HepG2 (cell line): ENCODE data around the gene CIDEA. TPM values are rescaled to one million over a fixed set of nuclear protein-coding genes. Genes with fewer than 3 reads are reported as not detected.
A peak's percentile ranks its signal among the peaks of the same experiment; 100 is the strongest.

Experiments used
- FLYWCH1 ChIP-seq: sonication (generic); formaldehyde crosslinking; IDR thresholded peaks from 2 replicates; pipeline ENCODE4 v1.8.1; 2023; ENCODE audit warnings: mild to moderate bottlenecking, missing genetic modification reagents
- HOXA7 ChIP-seq: sonication (generic); formaldehyde crosslinking; IDR thresholded peaks from 2 replicates; pipeline ENCODE4 v1.8.1; 2022; ENCODE audit warnings: mild to moderate bottlenecking, missing genetic modification reagents, moderate library complexity
- KDM5A ChIP-seq: fragments of 200-600 bp; sonication (generic); IDR thresholded peaks from 2 replicates; pipeline ENCODE4 v1.7.0; 2018; ENCODE audit warnings: antibody characterized with exemption, mild to moderate bottlenecking, low read length, borderline replicate concordance
- MED8 ChIP-seq: sonication (generic); formaldehyde crosslinking; IDR thresholded peaks from 2 replicates; pipeline ENCODE4 v1.8.1; 2023; ENCODE audit warnings: mild to moderate bottlenecking, missing genetic modification reagents; ENCODE audit not compliant: insufficient replicate concordance
- MEF2D ChIP-seq: sonication (generic); formaldehyde crosslinking; IDR thresholded peaks from 2 replicates; pipeline ENCODE4 v1.5.1; 2020; ENCODE audit warnings: mild to moderate bottlenecking, missing genetic modification reagents
- NR2C2 ChIP-seq: sonication (generic); formaldehyde crosslinking; IDR thresholded peaks from 2 replicates; pipeline ENCODE4 v1.4.0; 2020; ENCODE audit warnings: missing genetic modification reagents, mild to moderate bottlenecking, moderate library complexity, borderline replicate concordance
- POLR2A ChIP-seq, 2 experiments: IDR thresholded peaks; 2 replicates each; pipeline ENCODE4 v1.6.1; 2011; ENCODE audit warnings: low read depth in 2 of 2, low read length in 2 of 2, mild to moderate bottlenecking in 1 of 2, moderate library complexity in 1 of 2; ENCODE audit not compliant: insufficient read depth in 1 of 2
- POLR2G ChIP-seq: fragments of 200-400 bp; formaldehyde crosslinking; IDR thresholded peaks from 2 replicates; pipeline ENCODE4 v1.6.1; 2018; ENCODE audit warnings: mild to moderate bottlenecking, low read depth, low read length, moderate library complexity
- SIN3A ChIP-seq: IDR thresholded peaks from 2 replicates; pipeline ENCODE4 v1.6.1; 2011; ENCODE audit warnings: low read depth, mild to moderate bottlenecking, control low read depth, low read length, borderline replicate concordance
- TCF12 ChIP-seq, 2 experiments: fragments of 450-650 bp in 1 of 2; sonication (generic) in 1 of 2; formaldehyde crosslinking in 1 of 2; IDR thresholded peaks; 2 replicates each; pipeline versions ENCODE4 v1.6.1 to v1.8.0; 2017 to 2022; ENCODE audit warnings: antibody characterized with exemption in 1 of 2, mild to moderate bottlenecking in 1 of 2, missing genetic modification reagents in 1 of 2, moderate library complexity in 1 of 2
- TCF7 ChIP-seq: sonication (generic); IDR thresholded peaks from 2 replicates; pipeline ENCODE4 v1.6.1; 2016; ENCODE audit warnings: antibody characterized with exemption, low read depth
- XRCC5 ChIP-seq: fragments of 200-400 bp; formaldehyde crosslinking; optimal IDR thresholded peaks from 2 replicates; pipeline ENCODE3; 2017; ENCODE audit warnings: mild to moderate bottlenecking, low read length
- ZNF557 ChIP-seq: sonication (generic); formaldehyde crosslinking; IDR thresholded peaks from 2 replicates; pipeline ENCODE4 v1.4.0; 2020; ENCODE audit warnings: missing genetic modification reagents
- ZNF747 ChIP-seq: sonication (generic); formaldehyde crosslinking; IDR thresholded peaks from 2 replicates; pipeline ENCODE4 v1.8.1; 2023; ENCODE audit warnings: missing genetic modification reagents, mild to moderate bottlenecking, borderline replicate concordance
- polyA plus RNA-seq, 8 experiments: library from polyadenylated mRNA; depleted of rRNA in 3 of 8; stranded (reverse) in 7 of 8; unstranded in 1 of 8; fragments of >200 nt; fragmentation: Illumina TruSeq in 4 of 8; extraction: Trizol in 4 of 8; gene quantifications; 2 replicates each; pipeline versions ENCODE4 v1.2.1 to v1.2.3, GENCODE V29; 2011 to 2016; ENCODE audit warnings: low read depth in 4 of 8, missing spikeins in 1 of 8, mixed read lengths in 1 of 8; ENCODE audit not compliant: insufficient read depth in 1 of 8
- total RNA-seq, 5 experiments: library from RNA; depleted of rRNA; stranded (reverse); fragments of >200 nt; fragmentation: Illumina TruSeq; extraction: Trizol; gene quantifications; 2 replicates each; pipeline ENCODE4 v1.2.3, GENCODE V29; 2016; ENCODE audit warnings: low read depth in 1 of 5
- TF ChIP-seq, protein P1 (sequence below): sonication (generic); formaldehyde crosslinking; IDR thresholded peaks from 2 replicates; pipeline ENCODE4 v1.4.0; 2020; ENCODE audit warnings: missing genetic modification reagents
- TF ChIP-seq, protein P2 (sequence below): sonication (generic); formaldehyde crosslinking; IDR thresholded peaks from 2 replicates; pipeline ENCODE4 v1.4.0; 2020; ENCODE audit warnings: mild to moderate bottlenecking, low read depth, missing genetic modification reagents
- TF ChIP-seq, protein P3 (sequence below): sonication (generic); formaldehyde crosslinking; IDR thresholded peaks from 2 replicates; pipeline ENCODE4 v1.4.0; 2020; ENCODE audit warnings: missing genetic modification reagents, borderline replicate concordance
- TF ChIP-seq, protein P4 (sequence below): IDR thresholded peaks from 2 replicates; pipeline ENCODE4 v1.6.1; 2016; ENCODE audit warnings: mild to moderate bottlenecking, missing biosample characterization, missing genetic modification reagents
- TF ChIP-seq, protein P5 (sequence below): sonication (generic); formaldehyde crosslinking; IDR thresholded peaks from 2 replicates; pipeline ENCODE4 v1.5.1; 2020; ENCODE audit warnings: missing genetic modification reagents, mild to moderate bottlenecking, borderline replicate concordance

The CIDEA gene
- total and polyA plus RNA-seq, 2 of the 13 experiments (the other 11 are each of a cell fraction or from before 2014, with no cell fraction given) = not detected

DNA sequence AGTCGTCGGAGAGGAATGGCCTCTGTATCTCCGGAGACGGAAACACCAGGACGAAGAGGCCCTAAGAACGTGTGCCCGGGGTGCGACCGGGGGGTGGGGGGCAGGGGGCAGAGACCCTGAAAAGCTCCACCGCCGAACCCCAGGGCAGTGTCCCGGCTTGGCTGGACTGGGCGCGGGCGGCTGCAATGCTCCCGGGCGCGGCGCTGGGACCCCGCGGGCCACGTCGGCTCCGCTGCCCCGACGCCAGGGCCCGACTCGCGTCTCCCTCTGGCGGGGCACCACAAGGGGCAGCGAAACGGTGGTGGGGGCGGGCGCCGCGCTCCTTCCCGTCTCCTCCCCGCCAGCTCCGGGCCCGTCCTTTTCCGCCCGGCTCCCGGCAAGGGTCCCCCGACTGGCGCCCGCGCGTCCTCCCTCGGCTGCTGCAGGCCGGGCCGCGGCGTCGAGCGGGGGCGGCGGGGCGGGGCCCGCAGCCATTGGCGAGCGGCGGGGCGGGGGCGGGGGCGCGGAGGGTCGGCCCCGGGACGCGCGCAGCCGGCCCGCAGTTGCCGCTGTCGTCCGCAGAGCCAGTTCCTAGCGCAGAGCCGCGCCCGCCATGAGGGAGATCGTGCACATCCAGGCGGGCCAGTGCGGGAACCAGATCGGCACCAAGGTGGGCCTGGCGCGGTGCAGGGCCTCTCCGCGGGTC, 53.7 kb downstream of the CIDEA start, which contains the start of gene TUBB6 (continued):
- TF ChIP-seq, protein P1, sequence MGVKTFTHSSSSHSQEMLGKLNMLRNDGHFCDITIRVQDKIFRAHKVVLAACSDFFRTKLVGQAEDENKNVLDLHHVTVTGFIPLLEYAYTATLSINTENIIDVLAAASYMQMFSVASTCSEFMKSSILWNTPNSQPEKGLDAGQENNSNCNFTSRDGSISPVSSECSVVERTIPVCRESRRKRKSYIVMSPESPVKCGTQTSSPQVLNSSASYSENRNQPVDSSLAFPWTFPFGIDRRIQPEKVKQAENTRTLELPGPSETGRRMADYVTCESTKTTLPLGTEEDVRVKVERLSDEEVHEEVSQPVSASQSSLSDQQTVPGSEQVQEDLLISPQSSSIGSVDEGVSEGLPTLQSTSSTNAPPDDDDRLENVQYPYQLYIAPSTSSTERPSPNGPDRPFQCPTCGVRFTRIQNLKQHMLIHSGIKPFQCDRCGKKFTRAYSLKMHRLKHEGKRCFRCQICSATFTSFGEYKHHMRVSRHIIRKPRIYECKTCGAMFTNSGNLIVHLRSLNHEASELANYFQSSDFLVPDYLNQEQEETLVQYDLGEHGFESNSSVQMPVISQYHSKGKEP (CRISPR knock-in tag) = no peak
- TF ChIP-seq TCF12 (IDR thresholded peaks at IDR 0.05) = no peak
- TF ChIP-seq TCF12 (CRISPR knock-in tag; IDR thresholded peaks at IDR 0.05) = no peak
- TF ChIP-seq, protein P2, sequence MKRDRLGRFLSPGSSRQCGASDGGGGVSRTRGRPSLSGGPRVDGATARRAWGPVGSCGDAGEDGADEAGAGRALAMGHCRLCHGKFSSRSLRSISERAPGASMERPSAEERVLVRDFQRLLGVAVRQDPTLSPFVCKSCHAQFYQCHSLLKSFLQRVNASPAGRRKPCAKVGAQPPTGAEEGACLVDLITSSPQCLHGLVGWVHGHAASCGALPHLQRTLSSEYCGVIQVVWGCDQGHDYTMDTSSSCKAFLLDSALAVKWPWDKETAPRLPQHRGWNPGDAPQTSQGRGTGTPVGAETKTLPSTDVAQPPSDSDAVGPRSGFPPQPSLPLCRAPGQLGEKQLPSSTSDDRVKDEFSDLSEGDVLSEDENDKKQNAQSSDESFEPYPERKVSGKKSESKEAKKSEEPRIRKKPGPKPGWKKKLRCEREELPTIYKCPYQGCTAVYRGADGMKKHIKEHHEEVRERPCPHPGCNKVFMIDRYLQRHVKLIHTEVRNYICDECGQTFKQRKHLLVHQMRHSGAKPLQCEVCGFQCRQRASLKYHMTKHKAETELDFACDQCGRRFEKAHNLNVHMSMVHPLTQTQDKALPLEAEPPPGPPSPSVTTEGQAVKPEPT (CRISPR knock-in tag) = no peak
- TF ChIP-seq, protein P3, sequence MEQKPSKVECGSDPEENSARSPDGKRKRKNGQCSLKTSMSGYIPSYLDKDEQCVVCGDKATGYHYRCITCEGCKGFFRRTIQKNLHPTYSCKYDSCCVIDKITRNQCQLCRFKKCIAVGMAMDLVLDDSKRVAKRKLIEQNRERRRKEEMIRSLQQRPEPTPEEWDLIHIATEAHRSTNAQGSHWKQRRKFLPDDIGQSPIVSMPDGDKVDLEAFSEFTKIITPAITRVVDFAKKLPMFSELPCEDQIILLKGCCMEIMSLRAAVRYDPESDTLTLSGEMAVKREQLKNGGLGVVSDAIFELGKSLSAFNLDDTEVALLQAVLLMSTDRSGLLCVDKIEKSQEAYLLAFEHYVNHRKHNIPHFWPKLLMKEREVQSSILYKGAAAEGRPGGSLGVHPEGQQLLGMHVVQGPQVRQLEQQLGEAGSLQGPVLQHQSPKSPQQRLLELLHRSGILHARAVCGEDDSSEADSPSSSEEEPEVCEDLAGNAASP (CRISPR knock-in tag) = no peak
- TF ChIP-seq ZNF557 = no peak
- no peak for TF ChIP-seq KDM5A
- TF ChIP-seq POLR2A (IDR thresholded peaks at IDR 0.05; ENCODE audit: insufficient read depth in 1 of 2, low read depth in 2 of 2, low read length in 2 of 2) = 0 out of 4 replicates have a peak, but pooled peaks of 1 of the 2 experiments have one; percentile 34
- no peak for TF ChIP-seq TCF7
- no peak for TF ChIP-seq SIN3A
- TF ChIP-seq POLR2G = 0 out of 2 replicates have a peak, but pooled peaks have one; percentile 24
- TF ChIP-seq XRCC5 = peak; percentile 9
- TF ChIP-seq, protein P4, sequence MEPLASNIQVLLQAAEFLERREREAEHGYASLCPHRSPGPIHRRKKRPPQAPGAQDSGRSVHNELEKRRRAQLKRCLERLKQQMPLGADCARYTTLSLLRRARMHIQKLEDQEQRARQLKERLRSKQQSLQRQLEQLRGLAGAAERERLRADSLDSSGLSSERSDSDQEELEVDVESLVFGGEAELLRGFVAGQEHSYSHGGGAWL (CRISPR knock-in tag) = 0 out of 2 replicates have a peak, but pooled peaks have one; percentile 35
- no peak for TF ChIP-seq HOXA7
- no peak for TF ChIP-seq MEF2D
- no peak for TF ChIP-seq MED8 (CRISPR knock-in tag)
- TF ChIP-seq, protein P5, sequence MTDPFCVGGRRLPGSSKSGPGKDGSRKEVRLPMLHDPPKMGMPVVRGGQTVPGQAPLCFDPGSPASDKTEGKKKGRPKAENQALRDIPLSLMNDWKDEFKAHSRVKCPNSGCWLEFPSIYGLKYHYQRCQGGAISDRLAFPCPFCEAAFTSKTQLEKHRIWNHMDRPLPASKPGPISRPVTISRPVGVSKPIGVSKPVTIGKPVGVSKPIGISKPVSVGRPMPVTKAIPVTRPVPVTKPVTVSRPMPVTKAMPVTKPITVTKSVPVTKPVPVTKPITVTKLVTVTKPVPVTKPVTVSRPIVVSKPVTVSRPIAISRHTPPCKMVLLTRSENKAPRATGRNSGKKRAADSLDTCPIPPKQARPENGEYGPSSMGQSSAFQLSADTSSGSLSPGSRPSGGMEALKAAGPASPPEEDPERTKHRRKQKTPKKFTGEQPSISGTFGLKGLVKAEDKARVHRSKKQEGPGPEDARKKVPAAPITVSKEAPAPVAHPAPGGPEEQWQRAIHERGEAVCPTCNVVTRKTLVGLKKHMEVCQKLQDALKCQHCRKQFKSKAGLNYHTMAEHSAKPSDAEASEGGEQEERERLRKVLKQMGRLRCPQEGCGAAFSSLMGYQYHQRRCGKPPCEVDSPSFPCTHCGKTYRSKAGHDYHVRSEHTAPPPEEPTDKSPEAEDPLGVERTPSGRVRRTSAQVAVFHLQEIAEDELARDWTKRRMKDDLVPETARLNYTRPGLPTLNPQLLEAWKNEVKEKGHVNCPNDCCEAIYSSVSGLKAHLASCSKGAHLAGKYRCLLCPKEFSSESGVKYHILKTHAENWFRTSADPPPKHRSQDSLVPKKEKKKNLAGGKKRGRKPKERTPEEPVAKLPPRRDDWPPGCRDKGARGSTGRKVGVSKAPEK (CRISPR knock-in tag) = no peak
- no peak for TF ChIP-seq NR2C2 (CRISPR knock-in tag)
- no peak for TF ChIP-seq ZNF747
- TF ChIP-seq FLYWCH1 (CRISPR knock-in tag) = no peak
